Fibroblast of skin of left biceps (primary cell): ENCODE measurements around the gene PSMC2.

Experiments
- DNase-seq, 2 experiments: peaks; one replicate each; pipeline ENCODE4 v3.0.0-alpha.2; 2013; ENCODE audit warnings: low read depth in 2 of 2

PSMC2 gene

DNA sequence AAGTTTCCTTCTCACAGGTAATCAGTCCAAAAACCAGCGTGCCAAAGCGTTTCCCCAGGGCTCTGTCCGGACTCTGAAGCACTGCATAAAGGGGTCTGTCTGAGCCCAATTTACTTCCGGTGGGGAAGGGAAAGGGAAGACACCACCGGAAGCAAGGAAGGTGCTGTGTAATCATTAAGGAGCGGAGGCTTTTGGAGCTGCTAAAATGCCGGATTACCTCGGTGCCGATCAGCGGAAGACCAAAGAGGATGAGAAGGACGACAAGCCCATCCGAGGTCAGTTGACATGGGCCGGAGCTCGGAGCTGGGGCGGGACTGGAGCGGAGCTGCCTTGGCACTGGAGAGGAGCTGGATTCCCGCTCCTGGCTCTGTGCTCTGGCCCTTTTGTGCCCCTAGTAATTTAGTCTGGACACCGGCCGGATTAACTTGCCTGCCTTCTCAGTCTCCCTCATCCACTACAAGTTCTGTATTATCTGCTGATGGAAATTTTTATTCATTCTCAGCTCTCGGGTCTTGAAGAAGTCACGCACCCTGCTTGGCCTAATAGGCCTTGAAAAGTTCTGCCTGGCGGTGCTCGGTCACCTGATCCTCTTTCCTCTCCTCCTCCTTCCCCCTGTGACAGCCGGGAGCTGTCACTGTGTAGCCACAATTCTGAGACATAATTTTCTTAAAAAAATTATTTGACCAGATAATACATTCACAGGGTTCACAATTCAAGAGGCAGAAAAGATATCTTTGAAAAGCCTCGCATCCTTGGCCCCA is at the start of gene PSMC2:
PSMC2 (plus strand) TSS at position 137 of the 761 bp plus-strand sequence; CDS start at position 206, 69 bp downstream.
- DNase-seq, result peak; percentile 82 to 85

DNA sequence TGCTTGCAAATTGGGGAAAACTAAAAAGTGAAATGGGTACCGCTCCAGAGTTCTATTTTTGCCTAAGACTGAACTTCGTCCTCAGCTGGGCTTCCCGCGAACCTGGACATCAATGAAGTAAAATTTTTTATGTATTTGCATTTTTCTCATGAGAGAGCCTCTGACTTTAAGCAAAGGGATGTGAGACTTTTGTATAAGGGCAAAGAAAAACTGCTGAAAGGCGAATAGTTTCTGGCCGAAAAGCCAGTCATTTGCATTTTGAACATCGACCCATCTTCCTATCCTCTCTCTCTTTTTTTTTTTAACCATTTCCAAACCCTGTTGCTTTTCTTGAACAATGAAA is 49.6 kb upstream of the PSMC2 start:
- DNase-seq, result no peak

DNA sequence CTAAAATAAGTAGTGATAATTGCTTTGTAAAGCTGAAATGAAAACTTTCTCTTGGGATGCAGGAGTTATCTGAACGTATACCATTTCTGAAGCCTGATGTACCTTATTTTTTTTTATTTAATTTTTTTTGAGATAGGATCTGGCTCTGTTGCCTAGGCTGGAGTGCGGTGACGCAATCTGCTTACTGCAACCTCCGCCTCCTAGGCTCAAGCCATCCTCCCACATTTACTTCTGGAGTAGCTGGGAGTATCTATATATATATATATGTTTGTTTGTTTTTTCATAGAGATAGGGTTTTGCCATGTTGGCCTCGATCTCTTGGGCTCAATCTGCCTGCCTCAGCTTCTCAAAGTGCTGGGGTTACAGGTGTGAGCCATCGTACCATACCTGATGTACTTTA is 47.8 kb upstream of the PSMC2 start:
- no peak for DNase-seq

DNA sequence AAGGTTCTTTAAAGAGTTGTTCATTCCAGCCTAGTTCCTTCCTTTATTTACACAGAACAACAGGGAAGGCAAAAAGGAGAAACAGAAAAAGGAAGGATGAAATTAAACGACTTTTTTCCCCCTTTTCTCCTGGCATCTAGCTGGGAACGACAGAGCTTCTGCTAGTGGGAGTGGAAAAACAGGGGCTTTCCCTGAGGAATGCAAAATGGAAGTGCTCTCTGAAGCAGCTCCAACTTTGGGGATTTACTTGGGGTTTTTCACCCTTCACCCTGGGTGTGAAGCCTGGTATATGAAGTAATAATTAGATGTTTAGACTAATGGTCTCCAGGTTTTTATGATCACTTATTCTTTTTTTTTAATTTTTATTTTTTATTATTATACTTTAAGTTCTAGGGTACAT is 46.0 kb upstream of the PSMC2 start:
- DNase-seq, result no peak

DNA sequence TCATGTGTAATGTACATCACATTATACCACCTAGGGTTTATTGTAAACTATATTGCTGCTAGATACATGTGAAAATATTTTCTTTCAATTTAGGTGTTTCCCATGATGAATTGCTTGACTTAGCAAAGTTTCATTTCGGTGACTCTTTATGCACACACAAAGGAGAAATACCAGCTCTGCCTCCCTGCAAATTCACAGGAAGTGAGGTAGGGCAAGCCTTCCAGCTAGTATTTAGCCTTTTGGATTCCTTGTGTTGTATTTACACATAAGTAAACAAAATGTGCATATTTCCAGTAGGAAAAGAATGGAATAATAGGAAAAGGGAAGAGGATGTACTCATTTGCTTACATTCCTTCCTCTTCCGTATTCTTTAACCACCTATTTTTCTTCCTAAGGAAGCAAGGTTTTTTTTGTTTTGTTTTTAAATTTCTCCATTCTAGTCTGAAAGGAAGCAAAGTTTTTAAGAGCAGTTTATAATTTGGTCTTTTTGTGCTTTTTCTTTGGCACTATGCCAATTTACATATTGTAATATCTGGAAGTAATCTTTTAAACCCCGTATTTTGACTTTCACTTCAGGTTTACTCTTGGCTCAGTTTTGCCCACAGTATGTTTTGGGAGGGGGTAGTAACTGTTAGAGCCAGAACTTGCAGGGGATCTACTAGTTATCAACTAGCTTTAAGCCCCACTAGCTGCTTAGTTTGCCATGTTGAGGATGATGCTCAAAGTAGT is 39.8 kb upstream of the PSMC2 start:
- DNase-seq, result no peak

DNA sequence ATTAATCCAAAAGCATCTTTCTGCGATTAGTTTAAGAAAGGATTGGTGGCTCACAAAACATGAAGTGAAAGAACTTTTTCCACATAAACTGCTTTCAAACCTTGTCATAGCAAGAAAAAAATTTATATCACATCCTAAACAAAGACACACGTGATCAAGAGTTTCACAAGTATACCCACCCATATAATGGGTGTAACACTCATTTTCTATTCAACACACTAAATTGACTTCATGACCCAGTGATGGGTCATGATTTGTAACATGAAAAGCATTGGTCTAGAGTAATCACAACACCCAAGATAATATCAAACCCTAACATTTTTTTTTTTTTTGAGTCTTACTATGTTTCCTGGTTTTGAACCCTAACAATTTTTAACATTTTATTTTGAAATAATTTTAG is 32.6 kb upstream of the PSMC2 start:
- DNase-seq, result no peak

DNA sequence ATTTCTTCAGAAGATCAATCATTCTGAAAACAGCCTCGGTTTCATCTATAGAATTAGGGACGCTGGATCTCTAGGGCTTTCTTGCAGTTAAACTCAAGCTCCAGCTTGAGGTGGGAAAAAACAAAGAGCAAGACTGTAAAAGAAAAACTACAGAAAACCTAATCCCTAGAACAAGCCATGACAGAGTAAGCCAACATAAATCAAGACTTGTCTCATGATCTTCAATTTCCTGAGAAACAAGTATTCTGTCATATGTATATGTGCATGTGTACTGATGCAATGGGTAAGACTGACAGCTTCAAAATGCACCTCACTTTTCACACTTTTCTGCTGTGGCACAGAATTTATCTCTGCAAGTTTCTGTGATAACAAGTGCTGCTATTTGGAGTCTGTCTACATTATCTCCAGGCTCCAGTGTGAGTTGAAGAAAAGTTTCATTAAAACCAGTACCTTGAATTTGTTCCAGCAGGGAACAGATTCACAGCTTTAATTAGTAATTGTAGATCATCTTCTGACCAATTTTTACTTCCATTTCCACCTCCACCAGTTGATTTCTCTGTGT is 31.0 kb upstream of the PSMC2 start:
- DNase-seq, result no peak

DNA sequence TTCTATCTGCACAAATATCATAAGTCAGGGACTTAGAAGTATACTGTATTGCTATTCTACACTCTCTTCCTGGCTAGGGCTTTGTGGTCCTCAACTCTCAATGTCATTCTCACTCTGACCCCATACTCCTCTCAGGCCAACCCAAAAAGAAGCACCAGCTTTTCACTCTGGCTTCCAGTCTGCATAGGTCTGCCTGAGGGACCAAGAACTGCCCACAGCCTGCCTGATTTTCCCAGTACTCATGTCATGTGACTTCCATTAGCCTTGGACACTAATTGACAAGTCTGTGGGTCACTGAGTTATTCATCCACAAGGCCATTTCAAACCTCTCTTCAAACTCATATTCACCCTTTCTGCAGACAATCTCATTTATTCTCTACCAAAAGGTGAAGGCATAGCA is 30.4 kb upstream of the PSMC2 start:
- no peak for DNase-seq

DNA sequence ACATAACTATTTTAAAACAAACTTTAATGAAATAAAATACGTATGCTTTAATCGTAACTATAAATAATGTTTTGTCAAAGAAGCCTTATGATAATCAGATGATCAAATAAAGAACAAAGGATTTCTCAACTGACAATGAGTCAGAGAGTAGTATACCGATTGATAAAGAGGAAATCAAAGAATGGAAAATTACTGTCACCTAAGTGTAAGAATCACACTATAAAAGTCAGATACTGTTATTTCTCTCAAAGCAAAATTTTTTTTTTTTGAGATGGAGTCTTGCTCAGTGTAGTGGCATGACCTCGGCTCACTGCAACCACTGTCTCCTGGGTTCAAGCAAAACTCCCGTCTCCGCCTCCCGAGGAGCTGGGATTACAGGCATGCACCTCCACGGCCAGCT is 21.7 kb upstream of the PSMC2 start:
- no peak for DNase-seq

DNA sequence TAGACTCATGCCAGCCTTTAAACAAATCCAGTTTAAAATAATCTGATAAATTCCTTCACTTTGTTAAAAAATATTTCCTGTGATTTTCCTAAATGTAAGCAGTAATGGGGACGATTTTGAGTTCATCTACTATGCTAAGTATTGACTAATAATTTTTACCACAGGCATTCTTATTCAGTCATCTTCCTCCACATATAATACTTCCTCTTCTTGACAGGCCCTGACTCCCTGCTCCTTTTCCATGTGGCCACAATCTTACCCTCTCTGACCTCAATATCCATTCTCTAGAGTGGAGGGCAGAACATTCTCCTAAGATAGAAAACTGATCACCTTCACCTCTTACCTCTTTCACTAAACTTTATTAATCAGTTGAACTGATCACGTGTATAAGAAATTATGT is 10.7 kb upstream of the PSMC2 start:
- DNase-seq, result no peak

DNA sequence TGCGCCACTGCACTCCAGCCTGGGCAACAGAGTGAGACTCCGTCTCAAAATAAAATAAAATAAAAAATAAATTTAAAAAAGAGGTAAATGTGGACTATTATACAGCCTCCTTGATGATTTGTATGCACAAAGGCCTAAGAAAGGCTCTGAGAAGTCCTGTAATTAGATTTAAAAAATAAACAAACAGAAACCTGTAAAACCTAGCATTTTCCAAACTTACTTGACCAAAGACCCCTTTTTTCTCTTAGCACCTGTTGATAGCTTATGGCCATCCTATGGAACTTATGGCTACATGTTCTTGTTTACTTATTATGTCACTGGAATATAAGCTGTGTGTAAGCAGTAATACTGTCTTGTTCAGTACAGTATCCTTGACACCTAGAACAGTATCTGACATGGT is 8.6 kb upstream of the PSMC2 start:
- no peak for DNase-seq

DNA sequence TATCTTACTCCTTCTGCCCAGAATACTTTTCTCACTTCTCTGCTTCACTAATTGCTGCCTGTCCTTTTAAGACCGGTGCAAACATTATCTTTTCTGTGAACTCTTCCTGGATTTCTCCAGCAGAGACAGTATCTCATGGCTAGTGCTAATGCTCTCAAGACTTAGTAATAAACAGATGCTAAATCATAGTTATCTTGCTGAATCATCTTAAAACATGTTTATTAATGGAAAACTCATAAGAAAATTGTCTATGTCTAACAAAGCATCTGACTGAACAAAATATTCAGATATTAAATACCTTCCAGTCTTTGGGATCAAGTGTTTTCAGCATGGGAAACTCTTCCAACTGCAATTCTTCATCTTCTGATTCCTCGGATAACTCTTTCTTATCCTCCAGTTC is 6.0 kb upstream of the PSMC2 start:
- DNase-seq, result no peak

DNA sequence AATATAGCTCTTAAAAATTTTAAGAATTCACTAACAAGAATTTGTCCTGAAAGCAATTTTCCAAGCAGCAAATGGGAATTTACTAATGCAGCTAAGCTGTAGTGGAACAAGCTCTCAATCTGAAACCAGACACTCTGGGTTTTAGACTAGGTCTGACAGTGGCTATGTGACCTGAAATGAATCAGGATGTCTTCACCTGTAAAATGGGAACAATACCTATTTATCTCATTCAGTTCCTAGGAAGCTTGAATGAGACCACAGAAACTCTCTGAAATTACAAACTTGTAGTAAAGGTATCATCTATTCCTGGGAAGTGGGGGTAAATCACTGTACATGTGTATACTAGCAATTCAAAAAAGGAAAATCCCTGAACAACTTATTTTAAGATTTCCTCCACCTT is 4.1 kb upstream of the PSMC2 start:
- DNase-seq, result no peak

DNA sequence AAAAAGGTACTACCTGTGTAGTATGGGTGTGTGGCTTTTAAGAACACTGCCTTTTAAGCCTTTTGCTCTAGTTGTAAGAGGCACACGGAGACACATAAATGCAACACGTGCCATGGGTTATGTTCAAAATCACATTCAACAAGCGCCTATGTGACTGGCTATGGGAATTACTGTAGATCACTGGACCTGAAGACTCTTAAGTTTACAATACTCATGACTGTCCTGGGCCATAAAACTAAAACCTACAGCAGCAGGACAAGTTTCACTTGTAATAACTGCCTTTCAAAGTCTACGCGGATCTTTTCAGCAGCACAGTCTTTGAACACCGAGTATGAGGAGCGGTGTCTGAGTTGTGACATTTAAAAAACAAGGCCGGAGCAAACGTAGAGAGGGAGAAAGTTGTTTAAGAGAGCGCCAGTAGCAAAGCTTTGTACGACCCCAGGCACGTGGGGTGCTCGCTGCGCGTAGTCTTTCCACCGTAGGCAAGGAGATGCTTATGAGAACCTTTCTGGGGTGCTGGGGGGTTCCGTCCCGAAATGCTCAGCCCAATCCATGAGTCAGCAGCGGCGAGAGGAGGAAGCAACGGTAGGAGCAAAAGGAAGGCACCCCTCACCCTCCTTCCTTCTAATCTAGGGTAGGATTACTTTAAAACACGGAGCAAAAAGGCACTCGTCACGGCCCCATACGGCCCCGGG is 3.5 kb upstream of the PSMC2 start:
- no peak for DNase-seq

DNA sequence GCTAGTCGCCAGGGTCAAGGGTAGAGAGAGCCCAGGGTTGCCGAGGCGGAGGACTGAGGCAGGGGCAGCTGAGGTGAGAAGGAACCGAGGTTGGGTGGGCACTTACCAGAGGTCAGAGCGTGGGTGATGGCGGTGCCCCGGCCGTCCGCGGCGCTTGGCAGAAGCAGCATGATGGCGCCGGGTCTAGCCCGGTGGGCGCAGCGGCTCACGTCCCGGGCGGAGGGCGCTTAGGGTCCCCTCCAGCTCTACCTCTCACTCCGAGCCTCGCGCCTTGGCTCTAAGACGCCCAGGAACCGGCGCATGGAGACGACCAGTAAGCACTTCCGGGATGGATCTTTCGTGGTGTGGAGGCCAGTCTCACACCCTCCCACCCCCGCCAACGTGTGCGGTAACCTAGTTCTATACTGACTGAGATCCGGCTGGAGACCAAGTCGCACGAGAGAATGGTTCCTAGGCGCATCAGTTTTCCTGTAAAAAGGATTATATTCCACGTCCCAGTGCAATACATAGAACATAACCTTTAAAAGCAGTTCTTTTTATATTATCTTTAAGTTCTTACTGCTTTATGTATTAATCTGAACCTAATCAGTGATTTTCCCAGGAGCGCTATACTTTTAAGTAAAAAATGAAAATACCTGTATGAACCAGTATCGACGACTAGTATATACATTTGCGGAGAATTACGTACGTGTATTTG is 2.8 kb upstream of the PSMC2 start, which contains the start of gene DNAJC2:
DNAJC2 (minus strand) TSS at position 315 of the 697 bp plus-strand sequence; CDS start at position 170, 145 bp downstream.
- DNase-seq, result peak; percentile 77 to 81

DNA sequence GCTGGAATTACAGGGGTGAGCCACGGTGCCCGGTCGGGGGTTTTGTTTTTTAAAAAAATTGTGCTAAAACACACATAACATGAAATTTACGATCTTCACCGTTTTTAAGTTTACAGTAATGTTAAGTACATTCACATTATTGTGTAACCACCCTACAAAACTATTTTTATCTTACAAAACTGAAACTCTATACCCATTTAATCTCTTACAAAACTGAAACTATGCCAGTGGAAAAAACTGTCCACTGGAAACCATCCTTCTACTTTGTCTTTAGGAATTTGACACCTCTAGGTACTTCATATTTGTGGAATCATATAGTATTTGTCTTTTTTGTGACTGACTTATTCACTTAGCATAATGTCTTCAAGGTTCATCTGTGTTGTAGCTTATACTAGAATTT is 1.0 kb upstream of the PSMC2 start:
- no peak for DNase-seq

DNA sequence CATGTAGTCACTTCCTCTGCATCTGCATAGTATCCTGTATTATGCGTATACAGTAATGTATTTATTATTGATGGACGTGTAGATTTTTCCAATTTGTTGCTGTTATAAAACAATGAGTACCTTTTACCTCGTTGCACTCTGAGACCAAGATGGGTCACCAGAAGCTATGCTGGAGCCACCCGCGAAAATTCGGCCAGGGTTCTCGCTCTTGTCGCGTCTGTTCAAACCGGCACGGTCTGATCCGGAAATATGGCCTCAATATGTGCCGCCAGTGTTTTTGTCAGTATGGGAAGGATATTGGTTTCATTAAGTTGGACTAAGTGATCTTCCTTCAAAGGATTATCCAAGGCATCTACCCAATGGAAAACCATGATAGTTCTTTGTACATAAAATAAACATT is 1.0 kb downstream of the PSMC2 start:
- no peak for DNase-seq

DNA sequence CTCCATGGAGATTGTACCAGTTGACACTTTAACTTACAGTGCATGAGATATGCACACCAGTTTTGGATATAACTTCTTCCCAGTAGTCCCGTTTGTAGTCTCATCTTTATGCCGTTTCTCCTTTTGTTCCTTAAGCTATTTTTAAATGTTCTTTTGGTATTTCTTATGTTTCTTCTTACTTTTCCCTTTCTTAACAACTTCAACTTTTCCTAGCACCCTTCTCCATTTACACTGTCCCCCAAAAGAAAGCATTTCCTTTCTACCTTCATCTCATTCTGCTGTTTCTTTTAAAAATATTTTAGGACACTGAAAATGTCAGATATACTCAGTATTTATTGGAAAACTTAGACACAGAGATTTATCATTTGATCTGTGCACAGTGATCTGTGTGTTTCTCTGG is 1.5 kb downstream of the PSMC2 start:
- no peak for DNase-seq

DNA sequence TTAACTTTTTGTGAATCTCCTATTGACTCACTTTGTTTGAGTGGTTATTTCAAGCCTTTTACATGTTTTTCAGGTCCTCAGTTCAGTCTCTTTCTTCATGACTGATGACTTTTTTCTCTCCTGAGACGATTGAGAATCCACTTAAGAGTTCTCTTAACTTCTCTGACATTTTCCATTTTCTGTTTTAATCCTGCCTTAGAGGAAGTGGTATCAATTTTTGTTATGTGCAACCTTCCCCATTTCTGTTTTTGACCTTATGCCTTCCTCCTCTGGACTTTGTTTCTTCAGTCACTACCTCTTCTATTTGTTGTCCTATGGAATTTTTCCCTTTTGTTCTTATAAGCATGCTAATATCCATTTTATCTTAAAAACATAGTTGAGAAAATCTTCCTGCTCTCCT is 2.4 kb downstream of the PSMC2 start:
- DNase-seq, result no peak

DNA sequence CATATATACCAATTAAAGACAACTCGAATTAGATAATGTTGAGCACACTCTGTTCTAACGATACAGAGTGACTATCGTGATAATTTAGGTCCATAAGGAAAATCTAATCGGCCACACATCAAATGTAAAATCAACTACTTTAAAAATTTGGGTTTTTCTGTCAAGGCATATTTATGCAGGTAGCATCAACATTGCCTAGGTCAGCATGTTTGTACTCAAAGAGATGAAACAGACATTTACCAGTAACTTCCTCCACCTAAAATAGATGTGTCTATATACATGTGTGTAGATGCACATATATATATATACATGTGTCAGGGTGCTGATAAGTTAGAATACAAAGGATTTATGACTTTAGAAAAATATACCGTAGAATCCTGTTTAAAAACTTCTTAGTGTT is 22.0 kb downstream of the PSMC2 start:
- DNase-seq, result no peak

DNA sequence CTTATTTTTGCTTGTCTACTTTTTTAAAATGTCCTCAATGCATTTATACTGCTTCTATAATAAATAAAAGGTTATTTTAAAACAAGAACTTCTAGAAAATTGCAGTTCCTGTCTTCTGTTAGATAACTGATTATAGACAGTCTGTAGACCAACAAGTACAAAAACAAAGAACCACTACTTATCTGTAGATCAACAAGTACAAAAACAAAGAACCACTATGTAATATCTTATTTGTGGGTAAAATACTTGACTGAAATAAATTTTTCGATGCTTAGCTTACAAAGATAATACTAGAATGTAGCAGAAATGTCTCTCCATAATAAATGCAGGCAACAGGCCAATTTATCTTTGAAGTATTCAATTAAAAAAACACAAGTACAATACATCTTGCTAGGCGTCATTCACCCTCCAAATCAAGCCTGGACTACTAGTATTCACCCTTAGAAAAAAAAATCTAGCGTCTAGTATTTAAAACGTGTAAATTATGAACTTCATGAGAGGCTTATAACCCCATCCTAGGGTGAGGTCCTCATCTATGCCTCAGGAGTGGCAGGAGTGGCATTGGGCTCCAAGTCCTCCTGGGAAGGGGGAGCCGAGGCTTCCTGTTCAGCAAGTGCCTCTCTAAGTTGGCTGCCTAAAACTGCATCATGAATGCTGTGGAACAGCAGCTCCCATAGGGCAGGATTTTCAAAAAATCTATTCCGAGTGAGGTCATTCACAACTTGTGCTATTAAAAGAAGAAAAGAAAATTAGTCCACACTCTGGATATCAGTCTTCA is 26.6 kb downstream of the PSMC2 start:
- DNase-seq, result no peak
